HG02798 (cell line): ENCODE data around the gene TLL1.

ENCODE experiments used
- ATAC-seq: cut with Tn5 transposase; IDR thresholded peaks from one replicate; pipeline ENCODE4 v1.9.1; 2021; ENCODE audit warnings: mild to moderate bottlenecking; ENCODE audit not compliant: unreplicated experiment, poor library complexity

TLL1 gene

GRCh38 chr4:166128403-166128802, 255.4 kb downstream of the TLL1 start:
- ATAC-seq, result no peak

- ATAC-seq, result no peak
These were observed 261.2 kb downstream of the TLL1 start for GRCh38 chr4:166134285-166134684.

- no peak for ATAC-seq
These were observed 267.9 kb downstream of the TLL1 start for GRCh38 chr4:166140951-166141350.

GRCh38 chr4:166143227-166143626, 270.2 kb downstream of the TLL1 start:
- no peak for ATAC-seq

- no peak for ATAC-seq
These were observed 271.6 kb downstream of the TLL1 start for GRCh38 chr4:166144607-166145006.

- ATAC-seq, result no peak
These were observed 273.9 kb downstream of the TLL1 start for GRCh38 chr4:166146806-166147540.
